Limb (tissue), 2 donors: ENCODE data around the gene PLD1.
"Not testable (repeated sequence)": the region's sequence is repeated elsewhere in the genome, so short reads cannot be mapped to it uniquely, and the experiment has no call there.

Experiments used
- DNase-seq, 2 donors: peaks; one replicate each; pipeline ENCODE4 v3.0.0-alpha.2; 2016; ENCODE audit errors: extremely low spot score in 2 of 2

PLD1 gene

GRCh38 chr3:171746320-171747222 is 63.7 kb downstream of the PLD1 start:
- DNase-seq, result not testable (repeated sequence)

- no peak for DNase-seq
These were observed 64.5 kb downstream of the PLD1 start for GRCh38 chr3:171745577-171746319.

- DNase-seq, result no peak
These were observed 66.0 kb downstream of the PLD1 start for GRCh38 chr3:171744158-171744741.

GRCh38 chr3:171743327-171744157 is 66.7 kb downstream of the PLD1 start:
- DNase-seq, result no peak

- DNase-seq, result no peak
These were observed 68.9 kb downstream of the PLD1 start for GRCh38 chr3:171741377-171741776.

GRCh38 chr3:171736556-171736955 is 73.7 kb downstream of the PLD1 start:
- no peak for DNase-seq

GRCh38 chr3:171733561-171733960 is 76.7 kb downstream of the PLD1 start:
- DNase-seq, result no peak

GRCh38 chr3:171732756-171733155 is 77.5 kb downstream of the PLD1 start:
- DNase-seq, result no peak

GRCh38 chr3:171731691-171732090 is 78.6 kb downstream of the PLD1 start:
- DNase-seq, result no peak

- DNase-seq, result no peak
These were observed 80.6 kb downstream of the PLD1 start for GRCh38 chr3:171729452-171730334.

- no peak for DNase-seq
These were observed 83.0 kb downstream of the PLD1 start for GRCh38 chr3:171727288-171727687.

GRCh38 chr3:171718493-171719185 is 91.6 kb downstream of the PLD1 start:
- no peak for DNase-seq

- no peak for DNase-seq
These were observed 95.1 kb downstream of the PLD1 start for GRCh38 chr3:171715155-171715554.

- DNase-seq, result no peak
These were observed 97.9 kb downstream of the PLD1 start for GRCh38 chr3:171712171-171712938.

GRCh38 chr3:171711461-171712170 is 98.7 kb downstream of the PLD1 start:
- DNase-seq, result no peak

GRCh38 chr3:171710359-171710758 is 99.9 kb downstream of the PLD1 start:
- no peak for DNase-seq

- DNase-seq, result no peak
These were observed 105.5 kb downstream of the PLD1 start for GRCh38 chr3:171704814-171705213.

GRCh38 chr3:171704002-171704401 is 106.3 kb downstream of the PLD1 start:
- no peak for DNase-seq
